Measurements from ENCODE around the gene SSTR3. TPM values are rescaled to one million over a fixed set of nuclear protein-coding genes. Genes with fewer than 3 reads are reported as not detected.
"Not testable (repeated sequence)": the region's sequence is repeated elsewhere in the genome, so short reads cannot be mapped to it uniquely, and the experiment has no call there.

Gene SSTR3
- total RNA-seq, 1 donor from 2014 or later: not detected

- TF ChIP-seq CTCF (IDR thresholded peaks at IDR 0.05): no peak
- Mint-ChIP-seq H3K36me3 (ENCODE audit: low read depth) (no peaks in the 10 kb centered on the region), H3K4me3 (ENCODE audit: unreplicated experiment) (no peak overlapping the region), H3K27ac (ENCODE audit: unreplicated experiment) (no peak overlapping the region), H3K27me3 (ENCODE audit: low read depth) (peaks cover 35% of the 10 kb centered on the region), H3K4me1 (ENCODE audit: low read depth) (peaks cover 6% of the 10 kb centered on the region), H3K9me3 (ENCODE audit: low read depth) (no peaks in the 10 kb centered on the region)
- DNase-seq (ENCODE audit: low spot score): no peak
These were observed 25.3 kb upstream of the SSTR3 start for GRCh38 chr22:37237371-37238268.

- no peaks in the 10 kb centered on the region for H3K4me1 Mint-ChIP-seq (ENCODE audit: low read depth)
- H3K27ac Mint-ChIP-seq (ENCODE audit: unreplicated experiment): no peak overlapping the region
These were observed 23.8 kb upstream of the SSTR3 start for GRCh38 chr22:37235897-37236607.

GRCh38 chr22:37234736-37235711 is 22.7 kb upstream of the SSTR3 start:
- no peak for TF ChIP-seq CTCF (IDR thresholded peaks at IDR 0.05)
- DNase-seq (ENCODE audit: low spot score): no peak
- Mint-ChIP-seq H3K27me3 (ENCODE audit: low read depth) (peaks cover 33% of the 10 kb centered on the region), H3K4me1 (ENCODE audit: low read depth) (peaks cover 8% of the 10 kb centered on the region), H3K4me3 (ENCODE audit: unreplicated experiment) (no peak overlapping the region), H3K36me3 (ENCODE audit: low read depth) (no peaks in the 10 kb centered on the region), H3K27ac (ENCODE audit: unreplicated experiment) (no peak overlapping the region), H3K9me3 (ENCODE audit: low read depth) (no peaks in the 10 kb centered on the region)

More at GRCh38 chr22:37235897-37236607, 23.8 kb upstream of the SSTR3 start:
- Mint-ChIP-seq H3K9me3 (ENCODE audit: low read depth) (no peaks in the 10 kb centered on the region), H3K27me3 (ENCODE audit: low read depth) (peaks cover 36% of the 10 kb centered on the region), H3K4me3 (ENCODE audit: unreplicated experiment) (no peak overlapping the region), H3K36me3 (ENCODE audit: low read depth) (no peaks in the 10 kb centered on the region)
- DNase-seq (ENCODE audit: low spot score): no peak
- TF ChIP-seq CTCF (IDR thresholded peaks at IDR 0.05): no peak

GRCh38 chr22:37233751-37234631 is 21.7 kb upstream of the SSTR3 start:
- no peak overlapping the region for H3K4me3 Mint-ChIP-seq (ENCODE audit: unreplicated experiment)
- no peaks in the 10 kb centered on the region for H3K36me3 Mint-ChIP-seq (ENCODE audit: low read depth)
- peaks cover 32% of the 10 kb centered on the region for H3K27me3 Mint-ChIP-seq (ENCODE audit: low read depth)
- H3K27ac Mint-ChIP-seq (ENCODE audit: unreplicated experiment): no peak overlapping the region
- peak; percentile 86 for DNase-seq (ENCODE audit: low spot score)
- no peak for TF ChIP-seq CTCF (IDR thresholded peaks at IDR 0.05)
- no peaks in the 10 kb centered on the region for H3K9me3 Mint-ChIP-seq (ENCODE audit: low read depth)
- H3K4me1 Mint-ChIP-seq (ENCODE audit: low read depth): peaks cover 17% of the 10 kb centered on the region

- Mint-ChIP-seq H3K4me1 (ENCODE audit: low read depth) (peaks cover 23% of the 10 kb centered on the region), H3K27me3 (ENCODE audit: low read depth) (peaks cover 30% of the 10 kb centered on the region)
- not testable (repeated sequence) for H3K27ac Mint-ChIP-seq (ENCODE audit: unreplicated experiment); H3K9me3 Mint-ChIP-seq (ENCODE audit: low read depth); H3K4me3 Mint-ChIP-seq (ENCODE audit: unreplicated experiment); H3K36me3 Mint-ChIP-seq (ENCODE audit: low read depth)
- DNase-seq (ENCODE audit: low spot score): peak; percentile 26
These were observed 21.1 kb upstream of the SSTR3 start for GRCh38 chr22:37233371-37233750.
